HepG2 (cell line): ENCODE results near the gene CRNN. TPM values are rescaled to one million over a fixed set of nuclear protein-coding genes. Genes with fewer than 3 reads are reported as not detected.

Source experiments
- ATAC-seq: fragments of 200-7000 bp; cut with Tn5 transposase; 3 replicates; pipeline ENCODE4 v1.9.1; 2020; ENCODE audit warnings: mild to moderate bottlenecking, moderate library complexity
- BruUV-seq: library from RNA; stranded (reverse); fragments of 400-500 nt; replicated peaks from 2 replicates; lab custom pipeline; 2021; lab: Mats Ljungman, UMichigan
- CTCF ChIA-PET: fragments of 300-600 bp; formaldehyde crosslinking; extraction: SDS; loops from one replicate; lab custom pipeline; 2021; ENCODE audit warnings: low total read pairs, inconsistent platforms, low intra/inter-chr PET ratio; lab: Yijun Ruan, JAX
- POLR2A ChIA-PET: fragments of 350-600 bp; sonication (Branson Sonifier 250); formaldehyde crosslinking; loops from one replicate; lab custom pipeline; 2020; ENCODE audit warnings: antibody characterized with exemption, inconsistent platforms; lab: Yijun Ruan, JAX
- DNase-seq: peaks from one replicate; pipeline ENCODE4 v3.0.0-alpha.2; 2015; ENCODE audit warnings: low spot score
- FAIRE-seq: peaks from 3 replicates; lab custom pipeline; 2011; peaks lifted over from hg19 to GRCh38; lab: Jason Lieb, UNC
- H2AFZ ChIP-seq: one replicate; pipeline ENCODE4 v1.6.1; 2011; ENCODE audit warnings: low read length, inconsistent platforms
- H3K27ac ChIP-seq: fragments of 300-600 bp; 3 replicates; pipeline ENCODE4 v1.8.0; 2011; ENCODE audit warnings: mixed run types, mild to moderate bottlenecking, mixed read lengths, low read length, inconsistent platforms; ENCODE audit not compliant: insufficient read depth; ENCODE audit errors: extremely low read length
- H3K27me3 ChIP-seq, 2 experiments: fragments of 200-600 bp in 1 of 2; 2 replicates in 1 of 2; 3 replicates in 1 of 2; pipeline versions ENCODE4 v1.6.0 to v1.8.0; 2011; ENCODE audit warnings: low read length in 2 of 2, mild to moderate bottlenecking in 2 of 2, moderate library complexity in 2 of 2, inconsistent platforms in 1 of 2; ENCODE audit not compliant: insufficient read depth in 2 of 2, control insufficient read depth in 1 of 2
- H3K36me3 ChIP-seq, 2 experiments: fragments of 200-600 bp in 1 of 2; replicated peaks in 1 of 2; 2 replicates in 1 of 2; 3 replicates in 1 of 2; pipeline versions ENCODE4 v1.5.1 to v1.8.0; 2011; ENCODE audit warnings: low read length in 2 of 2, inconsistent platforms in 1 of 2; ENCODE audit not compliant: insufficient read depth in 2 of 2, control insufficient read depth in 1 of 2
- H3K4me1 ChIP-seq: 2 replicates; pipeline ENCODE4 v1.5.1; 2012; ENCODE audit warnings: low read length, inconsistent platforms; ENCODE audit not compliant: insufficient read depth
- H3K4me2 ChIP-seq: 2 replicates; pipeline ENCODE4 v1.6.0; 2011; ENCODE audit warnings: low read depth, low read length, inconsistent platforms
- H3K4me3 ChIP-seq, 3 experiments: fragments of 200-600 bp in 1 of 3; sonication (generic), shearing (Covaris generic) in 1 of 3; replicated peaks in 1 of 3; 2 replicates each; pipeline ENCODE4 v1.5.1; 2011 to 2016; ENCODE audit warnings: low read length in 3 of 3, inconsistent platforms in 2 of 3, low read depth in 2 of 3, mild to moderate bottlenecking in 2 of 3, control low read depth in 1 of 3, mixed read lengths in 1 of 3; ENCODE audit not compliant: insufficient read depth in 1 of 3
- H3K79me2 ChIP-seq: one replicate; pipeline ENCODE4 v1.6.1; 2011; ENCODE audit warnings: low read length, inconsistent platforms; ENCODE audit not compliant: insufficient read depth
- H3K9ac ChIP-seq: 2 replicates; pipeline ENCODE4 v1.6.0; 2011; ENCODE audit warnings: mild to moderate bottlenecking, low read depth, low read length, inconsistent platforms; ENCODE audit not compliant: insufficient read depth
- H3K9me3 ChIP-seq: 2 replicates; pipeline ENCODE4 v1.5.1; 2012; ENCODE audit warnings: mild to moderate bottlenecking, low read length
- H4K20me1 ChIP-seq: 2 replicates; pipeline ENCODE4 v1.6.0; 2011; ENCODE audit warnings: inconsistent platforms, mild to moderate bottlenecking, low read length, moderate library complexity; ENCODE audit not compliant: insufficient read depth
- BCLAF1 ChIP-seq: fragments of 450-650 bp; IDR thresholded peaks from 2 replicates; pipeline ENCODE4 v1.6.1; 2017; ENCODE audit warnings: mild to moderate bottlenecking
- FOSL1 ChIP-seq: sonication (generic); formaldehyde crosslinking; IDR thresholded peaks from 2 replicates; pipeline ENCODE4 v1.9.0; 2021; ENCODE audit warnings: missing genetic modification reagents, borderline replicate concordance
- NCOA1 ChIP-seq: sonication (generic); formaldehyde crosslinking; IDR thresholded peaks from 2 replicates; pipeline ENCODE4 v1.9.0; 2021; ENCODE audit warnings: missing genetic modification reagents
- PAF1 ChIP-seq: IDR thresholded peaks from 2 replicates; pipeline ENCODE4 v1.6.1; 2016; ENCODE audit warnings: missing genetic modification reagents, missing compliant biosample characterization
- SAFB2 ChIP-seq: sonication (generic); formaldehyde crosslinking; IDR thresholded peaks from 2 replicates; pipeline ENCODE4 v1.5.1; 2020; ENCODE audit warnings: missing genetic modification reagents, low read depth, mild to moderate bottlenecking, borderline replicate concordance
- SMAD3 ChIP-seq: sonication (generic); formaldehyde crosslinking; IDR thresholded peaks from 2 replicates; pipeline ENCODE4 v1.4.0; 2020; ENCODE audit warnings: missing genetic modification reagents
- SMYD3 ChIP-seq: sonication (generic); formaldehyde crosslinking; IDR thresholded peaks from 2 replicates; pipeline ENCODE4 v1.8.1; 2023; ENCODE audit warnings: mild to moderate bottlenecking, missing genetic modification reagents
- SSRP1 ChIP-seq: IDR thresholded peaks from 2 replicates; pipeline ENCODE4 v1.6.1; 2016; ENCODE audit warnings: control low read depth
- TEF ChIP-seq: sonication (generic); formaldehyde crosslinking; IDR thresholded peaks from 2 replicates; pipeline ENCODE4 v1.5.0; 2020; ENCODE audit warnings: missing genetic modification reagents
- ZBTB7A ChIP-seq: sonication (generic); formaldehyde crosslinking; IDR thresholded peaks from 2 replicates; pipeline ENCODE4 v1.8.0; 2022; ENCODE audit warnings: mild to moderate bottlenecking, missing genetic modification reagents
- ZNF136 ChIP-seq: sonication (generic); formaldehyde crosslinking; IDR thresholded peaks from 2 replicates; pipeline ENCODE4 v1.8.1; 2022; ENCODE audit warnings: low read depth, mild to moderate bottlenecking, moderate library complexity, missing genetic modification reagents
- ZNF143 ChIP-seq: sonication (generic); formaldehyde crosslinking; IDR thresholded peaks from 2 replicates; pipeline ENCODE4 v1.4.0; 2020; ENCODE audit warnings: missing genetic modification reagents
- ZNF557 ChIP-seq: sonication (generic); formaldehyde crosslinking; IDR thresholded peaks from 2 replicates; pipeline ENCODE4 v1.4.0; 2020; ENCODE audit warnings: missing genetic modification reagents
- ZNF841 ChIP-seq: sonication (generic); formaldehyde crosslinking; IDR thresholded peaks from 2 replicates; pipeline ENCODE4 v1.8.1; 2023; ENCODE audit warnings: missing genetic modification reagents, borderline replicate concordance
- ZNF878 ChIP-seq: sonication (generic); formaldehyde crosslinking; IDR thresholded peaks from 2 replicates; pipeline ENCODE4 v1.8.1; 2023; ENCODE audit warnings: mild to moderate bottlenecking, missing genetic modification reagents, moderate library complexity
- WGBS: methylation state at CpG from one replicate; pipeline ENCODE4 v1.1.6; 2017; ENCODE audit warnings: low lambda C conversion rate; 5-methylcytosine and 5-hydroxymethylcytosine counted together
- in situ Hi-C: cut with HindIII; loops from 2 replicates; pipeline ENCODE4 v1.10.0; 2017; ENCODE audit warnings: low pct_unique_long_range_greater_than_20kb; ENCODE audit not compliant: extremely low pct_ligation_motif_present
- intact Hi-C: fragments of 100-400 bp; cut with micrococcal nuclease; formaldehyde crosslinking; loops from one replicate; pipeline ENCODE4 v1.10.0; 2022; ENCODE audit not compliant: unreplicated experiment
- polyA plus RNA-seq, 8 experiments: library from polyadenylated mRNA; depleted of rRNA in 3 of 8; stranded (reverse) in 7 of 8; unstranded in 1 of 8; fragments of >200 nt; fragmentation: Illumina TruSeq in 4 of 8; extraction: Trizol in 4 of 8; gene quantifications; 2 replicates each; pipeline versions ENCODE4 v1.2.1 to v1.2.3, GENCODE V29; 2011 to 2016; ENCODE audit warnings: low read depth in 4 of 8, missing spikeins in 1 of 8, mixed read lengths in 1 of 8; ENCODE audit not compliant: insufficient read depth in 1 of 8
- total RNA-seq, 5 experiments: library from RNA; depleted of rRNA; stranded (reverse); fragments of >200 nt; fragmentation: Illumina TruSeq; extraction: Trizol; gene quantifications; 2 replicates each; pipeline ENCODE4 v1.2.3, GENCODE V29; 2016; ENCODE audit warnings: low read depth in 1 of 5
- TF ChIP-seq, protein P1 (sequence below): IDR thresholded peaks from 2 replicates; pipeline ENCODE4 v1.6.1; 2012; ENCODE audit warnings: low read depth, low read length, improper control_type of control experiment
- TF ChIP-seq, protein P2 (sequence below): sonication (generic); formaldehyde crosslinking; IDR thresholded peaks from 2 replicates; pipeline ENCODE4 v1.9.0; 2022; ENCODE audit warnings: low read depth, missing genetic modification reagents

Gene CRNN
- total and polyA plus RNA-seq, 2 of the 13 experiments (the other 11 are each of a cell fraction or from before 2014, with no cell fraction given): not detected

DNA sequence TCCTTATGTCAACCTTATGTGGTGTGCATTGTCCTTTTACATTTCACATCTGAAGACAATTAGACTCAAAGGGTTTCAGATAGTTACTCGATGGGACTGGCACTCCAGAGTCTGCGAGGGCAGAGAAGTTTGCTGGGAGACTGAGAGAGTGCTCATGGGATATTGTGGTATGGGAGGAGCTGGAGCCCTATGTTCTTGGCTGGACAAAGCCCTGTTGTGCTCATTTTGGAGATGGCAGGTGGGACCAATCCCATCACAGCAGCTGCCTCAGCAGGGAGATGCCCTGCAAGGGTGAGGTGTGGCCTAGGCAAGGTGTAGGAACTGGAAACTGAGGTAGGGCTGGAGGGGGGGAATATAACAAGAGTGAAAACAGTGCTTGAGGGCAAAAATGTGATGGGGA, 43.5 kb upstream of the CRNN start (continued):
- TF ChIP-seq TEF (CRISPR knock-in tag): no peak
- no peak for TF ChIP-seq ZNF878 (CRISPR knock-in tag)
- TF ChIP-seq ZNF136 (CRISPR knock-in tag): no peak
- TF ChIP-seq, protein P1, sequence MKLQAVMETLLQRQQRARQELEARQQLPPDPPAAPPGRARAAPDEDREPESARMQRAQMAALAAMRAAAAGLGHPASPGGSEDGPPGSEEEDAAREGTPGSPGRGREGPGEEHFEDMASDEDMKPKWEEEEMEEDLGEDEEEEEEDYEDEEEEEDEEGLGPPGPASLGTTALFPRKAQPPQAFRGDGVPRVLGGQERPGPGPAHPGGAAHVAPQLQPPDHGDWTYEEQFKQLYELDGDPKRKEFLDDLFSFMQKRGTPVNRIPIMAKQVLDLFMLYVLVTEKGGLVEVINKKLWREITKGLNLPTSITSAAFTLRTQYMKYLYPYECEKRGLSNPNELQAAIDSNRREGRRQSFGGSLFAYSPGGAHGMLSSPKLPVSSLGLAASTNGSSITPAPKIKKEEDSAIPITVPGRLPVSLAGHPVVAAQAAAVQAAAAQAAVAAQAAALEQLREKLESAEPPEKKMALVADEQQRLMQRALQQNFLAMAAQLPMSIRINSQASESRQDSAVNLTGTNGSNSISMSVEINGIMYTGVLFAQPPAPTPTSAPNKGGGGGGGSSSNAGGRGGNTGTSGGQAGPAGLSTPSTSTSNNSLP: no peak

DNA sequence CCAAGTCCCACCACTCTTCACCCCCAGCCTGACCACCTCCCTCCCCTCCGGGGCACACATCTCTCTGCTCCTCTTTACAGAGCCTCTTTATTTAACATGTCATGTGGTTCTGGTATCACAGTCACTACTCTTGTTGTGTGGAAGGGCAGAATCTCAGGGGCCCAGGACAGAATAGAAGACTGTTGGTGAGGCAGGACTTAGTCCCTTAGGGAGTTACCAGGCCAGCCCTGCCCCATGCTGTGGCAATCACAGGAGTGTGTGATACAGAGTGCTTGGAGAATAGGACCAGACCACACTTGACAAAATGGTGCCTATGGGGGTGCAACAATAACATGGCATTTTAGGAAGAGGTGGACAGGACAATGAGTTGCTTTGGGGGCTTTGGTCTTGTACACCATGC, 43.0 kb upstream of the CRNN start:
- Histone ChIP-seq H3K4me2 (no peak overlapping the region), H3K27ac (no peak overlapping the region), H3K79me2 (no peaks in the 10 kb centered on the region), H3K9me3 (no peaks in the 10 kb centered on the region), H3K4me3 (no peak overlapping the region), H3K36me3 (no peaks in the 10 kb centered on the region), H2AFZ (no peak overlapping the region), H3K4me1 (no peaks in the 10 kb centered on the region), H3K27me3 (no peaks in the 10 kb centered on the region; a peak in 1 of 5 replicates), H3K9ac (no peak overlapping the region), H4K20me1 (no peaks in the 10 kb centered on the region)
- BruUV-seq: no TSS peak
- POLR2A ChIA-PET: no interaction called here
- intact Hi-C loops: loop anchor here (5.0 kb wide), 1 partner anchor 315 kb away; no protein-coding TSS in a partner anchor
- DNase-seq (no peak), FAIRE-seq (no peak), ATAC-seq (no peak)
- WGBS: 0% methylated on average over 1 of the region's 1 CpG
- in situ Hi-C loops: no loop called here
- TF ChIP-seq FOSL1 (no peak), NCOA1 (no peak), SMAD3 (CRISPR knock-in tag) (no peak), BCLAF1 (no peak), ZNF143 (no peak), ZNF557 (CRISPR knock-in tag) (no peak), ZBTB7A (CRISPR knock-in tag) (no peak), SSRP1 (CRISPR knock-in tag) (no peak), PAF1 (CRISPR knock-in tag) (no peak), SAFB2 (no peak), ZNF841 (CRISPR knock-in tag) (no peak), SMYD3 (CRISPR knock-in tag) (no peak)
- TF ChIP-seq, protein P2, sequence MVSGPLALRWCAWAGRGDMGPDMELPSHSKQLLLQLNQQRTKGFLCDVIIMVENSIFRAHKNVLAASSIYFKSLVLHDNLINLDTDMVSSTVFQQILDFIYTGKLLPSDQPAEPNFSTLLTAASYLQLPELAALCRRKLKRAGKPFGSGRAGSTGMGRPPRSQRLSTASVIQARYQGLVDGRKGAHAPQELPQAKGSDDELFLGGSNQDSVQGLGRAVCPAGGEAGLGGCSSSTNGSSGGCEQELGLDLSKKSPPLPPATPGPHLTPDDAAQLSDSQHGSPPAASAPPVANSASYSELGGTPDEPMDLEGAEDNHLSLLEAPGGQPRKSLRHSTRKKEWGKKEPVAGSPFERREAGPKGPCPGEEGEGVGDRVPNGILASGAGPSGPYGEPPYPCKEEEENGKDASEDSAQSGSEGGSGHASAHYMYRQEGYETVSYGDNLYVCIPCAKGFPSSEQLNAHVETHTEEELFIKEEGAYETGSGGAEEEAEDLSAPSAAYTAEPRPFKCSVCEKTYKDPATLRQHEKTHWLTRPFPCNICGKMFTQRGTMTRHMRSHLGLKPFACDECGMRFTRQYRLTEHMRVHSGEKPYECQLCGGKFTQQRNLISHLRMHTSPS: no peak
- CTCF ChIA-PET: no interaction called here
